IMR-90 (cell line): ENCODE measurements around the gene PROB1. TPM values are rescaled to one million over a fixed set of nuclear protein-coding genes. Genes with fewer than 3 reads are reported as not detected.

Experiments used
- ATAC-seq: fragments of 200-7000 bp; cut with Tn5 transposase; 2 replicates; pipeline ENCODE4 v1.9.1; 2020; ENCODE audit warnings: low read depth, mild to moderate bottlenecking, moderate library complexity
- BruUV-seq: library from RNA; stranded (reverse); fragments of 400-500 nt; replicated peaks from 2 replicates; lab custom pipeline; 2021; lab: Mats Ljungman, UMichigan
- CTCF ChIA-PET: fragments of 300-600 bp; formaldehyde crosslinking; extraction: SDS; loops from one replicate; lab custom pipeline; 2021; ENCODE audit warnings: antibody characterized with exemption; lab: Yijun Ruan, JAX
- POLR2A ChIA-PET: fragments of 300-600 bp; sonication (Branson Sonifier 250); formaldehyde crosslinking; loops from one replicate; lab custom pipeline; 2022; ENCODE audit warnings: antibody characterized with exemption; ENCODE audit not compliant: unreplicated experiment; lab: Charles Lee
- DNase-seq: peaks from one replicate; pipeline ENCODE4 v3.0.0; 2013
- H2AFZ ChIP-seq: replicated peaks from 2 replicates; pipeline ENCODE3; 2013; ENCODE audit warnings: low read length, mild to moderate bottlenecking; ENCODE audit not compliant: poor library complexity
- H2AK5ac ChIP-seq: 2 replicates; pipeline ENCODE4 v1.6.1; 2013; ENCODE audit warnings: low read depth, low read length, inconsistent platforms
- H2AK9ac ChIP-seq: replicated peaks from 2 replicates; pipeline ENCODE3; 2013; ENCODE audit warnings: mild to moderate bottlenecking, low read depth, low read length, moderate library complexity; ENCODE audit not compliant: poor library complexity
- H2BK120ac ChIP-seq: 2 replicates; pipeline ENCODE4 v1.6.1; 2013; ENCODE audit warnings: low read depth, low read length, inconsistent platforms
- H2BK15ac ChIP-seq: 3 replicates; pipeline ENCODE4 v1.6.1; 2013; ENCODE audit warnings: low read depth, low read length, inconsistent platforms
- H2BK20ac ChIP-seq: 2 replicates; pipeline ENCODE4 v1.6.1; 2013; ENCODE audit warnings: low read depth, mild to moderate bottlenecking, inconsistent platforms, low read length, moderate library complexity
- H2BK5ac ChIP-seq: 2 replicates; pipeline ENCODE4 v1.6.1; 2013; ENCODE audit warnings: mild to moderate bottlenecking, low read depth, low read length, inconsistent platforms; ENCODE audit not compliant: poor library complexity, severe bottlenecking
- H3K14ac ChIP-seq: replicated peaks from 2 replicates; pipeline ENCODE4 v1.6.1; 2013; ENCODE audit warnings: low read depth, low read length, inconsistent platforms
- H3K18ac ChIP-seq: 2 replicates; pipeline ENCODE4 v1.6.1; 2013; ENCODE audit warnings: low read depth, low read length, control low read depth
- H3K23ac ChIP-seq: 2 replicates; pipeline ENCODE4 v1.6.1; 2013; ENCODE audit warnings: low read depth, low read length, inconsistent platforms
- H3K27ac ChIP-seq: 2 replicates; pipeline ENCODE4 v1.5.1; 2013; ENCODE audit warnings: mild to moderate bottlenecking, control low read depth, low read length; ENCODE audit not compliant: insufficient read depth
- H3K27me3 ChIP-seq: 2 replicates; pipeline ENCODE4 v1.6.1; 2013; ENCODE audit warnings: low read length; ENCODE audit not compliant: control insufficient read depth, insufficient read depth
- H3K36me3 ChIP-seq: 2 replicates; pipeline ENCODE4 v1.6.1; 2013; ENCODE audit warnings: low read length, mixed read lengths; ENCODE audit not compliant: control insufficient read depth, insufficient read depth
- H3K4ac ChIP-seq: 2 replicates; pipeline ENCODE4 v1.6.1; 2013; ENCODE audit warnings: low read depth, low read length, inconsistent platforms
- H3K4me1 ChIP-seq: 2 replicates; pipeline ENCODE4 v1.6.1; 2013; ENCODE audit warnings: low read length, mixed read lengths; ENCODE audit not compliant: control insufficient read depth, insufficient read depth
- H3K4me2 ChIP-seq: 2 replicates; pipeline ENCODE4 v1.6.1; 2013; ENCODE audit warnings: low read depth, mild to moderate bottlenecking, control low read depth, low read length, moderate library complexity
- H3K4me3 ChIP-seq: 2 replicates; pipeline ENCODE4 v1.5.1; 2013; ENCODE audit warnings: low read depth, mild to moderate bottlenecking, control low read depth, low read length, moderate library complexity; ENCODE audit not compliant: insufficient read depth
- H3K56ac ChIP-seq: 2 replicates; pipeline ENCODE4 v1.6.1; 2013; ENCODE audit warnings: low read length, inconsistent platforms; ENCODE audit not compliant: insufficient read depth; ENCODE audit errors: extremely low read depth
- H3K79me1 ChIP-seq, 2 experiments: 2 replicates each; pipeline ENCODE4 v1.6.1; 2013; ENCODE audit warnings: low read length in 2 of 2, inconsistent platforms in 1 of 2, low read depth in 1 of 2
- H3K9ac ChIP-seq: 2 replicates; pipeline ENCODE4 v1.6.1; 2013; ENCODE audit warnings: low read depth, low read length, control low read depth
- H3K9me1 ChIP-seq: 2 replicates; pipeline ENCODE4 v1.6.1; 2013; ENCODE audit warnings: low read length, inconsistent platforms; ENCODE audit not compliant: insufficient read depth
- H3K9me3 ChIP-seq: 2 replicates; pipeline ENCODE4 v1.6.1; 2013; ENCODE audit warnings: low read length; ENCODE audit not compliant: control insufficient read depth, insufficient read depth
- H4K20me1 ChIP-seq: 2 replicates; pipeline ENCODE4 v1.6.1; 2013; ENCODE audit warnings: low read length, inconsistent platforms; ENCODE audit not compliant: insufficient read depth
- H4K5ac ChIP-seq: 2 replicates; pipeline ENCODE4 v1.6.1; 2013; ENCODE audit warnings: mild to moderate bottlenecking, low read depth, low read length, control low read depth
- H4K8ac ChIP-seq, 2 experiments: 2 replicates each; pipeline ENCODE4 v1.6.1; 2013; ENCODE audit warnings: low read depth in 2 of 2, low read length in 2 of 2, control low read depth in 1 of 2, inconsistent platforms in 1 of 2
- H4K91ac ChIP-seq: 2 replicates; pipeline ENCODE4 v1.6.1; 2013; ENCODE audit warnings: low read depth, low read length, inconsistent platforms; ENCODE audit not compliant: insufficient read depth
- CTCF ChIP-seq: conservative IDR thresholded peaks from 2 replicates; pipeline ENCODE4 v1.5.1; 2012; ENCODE audit warnings: mild to moderate bottlenecking, low read depth, low read length, improper control_type of control experiment
- MAFK ChIP-seq: IDR thresholded peaks from 2 replicates; pipeline ENCODE4 v1.6.1; 2012; ENCODE audit warnings: low read depth, low read length, improper control_type of control experiment
- WGBS, 2 experiments: methylation state at CpG; one replicate each; pipeline versions ENCODE4 v1.1.5 to v1.1.7; 2013; ENCODE audit warnings: missing lambda C conversion rate in 2 of 2; ENCODE audit not compliant: insufficient read length in 1 of 2; ENCODE audit errors: extremely low coverage in 2 of 2; 5-methylcytosine and 5-hydroxymethylcytosine counted together
- dilution Hi-C: fragments of 300-500 bp; cut with HindIII; formaldehyde crosslinking; loops from one replicate; pipeline ENCODE4 v1.14.3; 2018; ENCODE audit warnings: low sequenced_read_pairs; ENCODE audit not compliant: unreplicated experiment
- in situ Hi-C: fragments of 300-500 bp; cut with MboI; formaldehyde crosslinking; loops from 3 replicates; pipeline ENCODE4 v1.14.3; 2019; ENCODE audit warnings: low sequenced_read_pairs, inconsistent platforms, mixed read lengths
- intact Hi-C: fragments of 100-400 bp; cut with micrococcal nuclease; formaldehyde crosslinking; loops from 2 replicates; pipeline ENCODE4 v1.10.0; 2022
- polyA plus RNA-seq, 3 experiments: library from polyadenylated mRNA; depleted of rRNA; stranded (reverse); fragments of >200 nt; gene quantifications; 2 replicates each; pipeline ENCODE4 v1.2.3, GENCODE V29; 2012; ENCODE audit warnings: low replicate concordance in 1 of 3
- total RNA-seq: library from RNA; depleted of rRNA; stranded (reverse); fragments of >200 nt; gene quantifications from 2 replicates; pipeline ENCODE4 v1.2.3, GENCODE V29; 2012

The PROB1 gene
- total and polyA plus RNA-seq, 2 of the 4 experiments (the other 2 are of a cell fraction), result under 0.01 to 0.38 TPM

GRCh38 chr5:139389701-139390638, 4.9 kb downstream of the PROB1 start, which contains the start of gene MZB1:
TSS of gene MZB1 (minus strand) at chr5:139389913. CDS start at chr5:139389856, 57 bp downstream.
- peak within 1 kb of the TSS; percentile 15; the same call in 1 of the 2 replicates for H2AK5ac ChIP-seq
- no peak within 1 kb of the TSS for H3K4me3 ChIP-seq
- intact Hi-C loops (no loop called here), dilution Hi-C loops (no loop called here), in situ Hi-C loops (no loop called here)
- H3K18ac ChIP-seq, result no peak within 1 kb of the TSS
- H3K56ac ChIP-seq, result no peak within 1 kb of the TSS
- no peak within 1 kb of the TSS for H3K4ac ChIP-seq
- ChIA-PET POLR2A (no interaction called here), CTCF (no interaction called here)
- no peak within 1 kb of the TSS for H4K8ac ChIP-seq
- H3K79me1 ChIP-seq, result no peaks in the 10 kb centered on the region
- no peak within 1 kb of the TSS for H3K9ac ChIP-seq
- no peak within 1 kb of the TSS for H4K91ac ChIP-seq
- peak within 1 kb of the TSS; percentile 51 for H2AK9ac ChIP-seq
- H3K4me1 ChIP-seq, result peaks cover 5% of the 10 kb centered on the region; the same call in 1 of the 2 replicates
- H3K9me1 ChIP-seq, result no peaks in the 10 kb centered on the region
- no peak for ATAC-seq
- no peaks in the 10 kb centered on the region for H3K36me3 ChIP-seq
- no peak within 1 kb of the TSS for H4K5ac ChIP-seq
- no peak for TF ChIP-seq CTCF
- no peak for TF ChIP-seq MAFK
- no peak for DNase-seq
- H3K14ac ChIP-seq, result no peak within 1 kb of the TSS
- no peak within 1 kb of the TSS; the same call in 1 of the 2 replicates for H3K23ac ChIP-seq
- no peak within 1 kb of the TSS for H2BK15ac ChIP-seq
- no TSS peak for BruUV-seq
- WGBS, 2 experiments, result 63% methylated on average over 2 of the region's 11 CpGs; no CpG with 5 or more reads in 1 of the 2 experiments
- H3K27ac ChIP-seq, result no peak within 1 kb of the TSS
- no peak within 1 kb of the TSS for H2BK20ac ChIP-seq
- no peak within 1 kb of the TSS for H2BK120ac ChIP-seq
- no peaks in the 10 kb centered on the region for H4K20me1 ChIP-seq
- peaks cover 16% of the 10 kb centered on the region; the same call in 1 of the 2 replicates for H3K9me3 ChIP-seq
- peak within 1 kb of the TSS; percentile 39 for H2AFZ ChIP-seq
- no peak within 1 kb of the TSS for H2BK5ac ChIP-seq
- H3K4me2 ChIP-seq, result no peak within 1 kb of the TSS
- peaks cover 25% of the 10 kb centered on the region for H3K27me3 ChIP-seq
